NCI-H1436 treated with DMSO at 0.1 percent for 48 hours (cell line): ENCODE results near the gene MEGF11.

ENCODE experiments used
- DNase-seq: peaks from one replicate; lab custom pipeline; 2025; lab: John Stamatoyannopoulos, UW

The MEGF11 gene

GRCh38 chr15:65944404-65944803, 309.1 kb downstream of the MEGF11 start:
- no peak for DNase-seq

- DNase-seq, result no peak
Observed at GRCh38 chr15:65942436-65942835, 311.1 kb downstream of the MEGF11 start.

GRCh38 chr15:65940618-65940909, 313.0 kb downstream of the MEGF11 start:
- no peak for DNase-seq

GRCh38 chr15:65939901-65940617, 313.5 kb downstream of the MEGF11 start:
- DNase-seq, result no peak

GRCh38 chr15:65938604-65939003, 314.9 kb downstream of the MEGF11 start:
- peak; percentile 31 for DNase-seq

GRCh38 chr15:65937476-65937875, 316.1 kb downstream of the MEGF11 start:
- DNase-seq, result no peak

- no peak for DNase-seq
Observed at GRCh38 chr15:65937054-65937453, 316.5 kb downstream of the MEGF11 start.

- no peak for DNase-seq
Observed at GRCh38 chr15:65936282-65936681, 317.3 kb downstream of the MEGF11 start.

- DNase-seq, result no peak
Observed at GRCh38 chr15:65935391-65935790, 318.2 kb downstream of the MEGF11 start.

GRCh38 chr15:65931221-65931620, 322.3 kb downstream of the MEGF11 start:
- DNase-seq, result no peak

- DNase-seq, result no peak
Observed at GRCh38 chr15:65930134-65930533, 323.4 kb downstream of the MEGF11 start.

- no peak for DNase-seq
Observed at GRCh38 chr15:65929573-65929972, 324.0 kb downstream of the MEGF11 start.

- no peak for DNase-seq
Observed at GRCh38 chr15:65927545-65927944, 326.0 kb downstream of the MEGF11 start.

GRCh38 chr15:65926899-65927298, 326.7 kb downstream of the MEGF11 start:
- no peak for DNase-seq

- no peak for DNase-seq
Observed at GRCh38 chr15:65926459-65926858, 327.1 kb downstream of the MEGF11 start.

GRCh38 chr15:65925338-65925737, 328.2 kb downstream of the MEGF11 start:
- no peak for DNase-seq

- DNase-seq, result no peak
Observed at GRCh38 chr15:65924004-65924403, 329.5 kb downstream of the MEGF11 start.

GRCh38 chr15:65923264-65923663, 330.3 kb downstream of the MEGF11 start:
- no peak for DNase-seq

GRCh38 chr15:65922621-65923020, 330.9 kb downstream of the MEGF11 start:
- no peak for DNase-seq

GRCh38 chr15:65921780-65922179, 331.8 kb downstream of the MEGF11 start:
- DNase-seq, result no peak

GRCh38 chr15:65920825-65921309, 332.7 kb downstream of the MEGF11 start:
- no peak for DNase-seq

GRCh38 chr15:65920121-65920520, 333.4 kb downstream of the MEGF11 start:
- no peak for DNase-seq

- DNase-seq, result no peak
Observed at GRCh38 chr15:65919353-65919752, 334.2 kb downstream of the MEGF11 start.

- DNase-seq, result no peak
Observed at GRCh38 chr15:65918945-65919344, 334.6 kb downstream of the MEGF11 start.
